A673 (cell line): ENCODE data around the gene CTSO. TPM values are rescaled to one million over a fixed set of nuclear protein-coding genes. Genes with fewer than 3 reads are reported as not detected.

Experiments
- BruUV-seq: library from RNA; stranded (reverse); fragments of 400-500 nt; replicated peaks from 2 replicates; lab custom pipeline; 2021; lab: Mats Ljungman, UMichigan
- CTCF ChIA-PET: fragments of 300-600 bp; sonication (Branson Sonifier 250); formaldehyde crosslinking; loops from one replicate; lab custom pipeline; 2022; ENCODE audit warnings: antibody characterized with exemption; lab: Charles Lee
- POLR2A ChIA-PET: fragments of 300-600 bp; sonication (Branson Sonifier 250); formaldehyde crosslinking; loops from one replicate; lab custom pipeline; 2022; ENCODE audit warnings: antibody characterized with exemption; ENCODE audit not compliant: low non-redundant PET; lab: Charles Lee
- DNase-seq: peaks from one replicate; pipeline ENCODE4 v3.0.0-alpha.2; 2015; ENCODE audit warnings: low spot score
- H3K27ac ChIP-seq: fragments of 200-600 bp; sonication (generic); 2 replicates; pipeline ENCODE4 v1.5.1; 2016; ENCODE audit warnings: mixed run types, low read depth, mild to moderate bottlenecking, mixed read lengths, antibody characterized with exemption, low read length; ENCODE audit not compliant: poor library complexity, severe bottlenecking
- H3K27me3 ChIP-seq: fragments of 200-600 bp; sonication (generic); replicated peaks from 2 replicates; pipeline ENCODE4 v1.6.1; 2017; ENCODE audit warnings: mixed run types, low read depth, mild to moderate bottlenecking, mixed read lengths, antibody characterized with exemption, low read length; ENCODE audit not compliant: insufficient read depth, poor library complexity
- H3K36me3 ChIP-seq: fragments of 200-600 bp; sonication (generic); 2 replicates; pipeline ENCODE4 v1.6.1; 2016; ENCODE audit warnings: mixed run types, mild to moderate bottlenecking, mixed read lengths, antibody characterized with exemption, low read length; ENCODE audit not compliant: insufficient read depth, poor library complexity, severe bottlenecking
- H3K4me1 ChIP-seq: fragments of 200-600 bp; sonication (generic); 2 replicates; pipeline ENCODE4 v1.6.1; 2017; ENCODE audit warnings: mixed run types, mild to moderate bottlenecking, mixed read lengths, antibody characterized with exemption, low read length; ENCODE audit not compliant: insufficient read depth, poor library complexity, severe bottlenecking
- H3K4me3 ChIP-seq: fragments of 200-600 bp; sonication (generic); 2 replicates; pipeline ENCODE4 v1.5.1; 2016; ENCODE audit warnings: low read depth, mixed run types, mild to moderate bottlenecking, mixed read lengths, low read length; ENCODE audit not compliant: poor library complexity, severe bottlenecking
- H3K9me3 ChIP-seq: fragments of 200-600 bp; sonication (generic); 2 replicates; pipeline ENCODE4 v1.6.1; 2016; ENCODE audit warnings: mixed run types, low read depth, mild to moderate bottlenecking, mixed read lengths, antibody characterized with exemption, low read length; ENCODE audit not compliant: poor library complexity, severe bottlenecking
- EZH2 ChIP-seq: fragments of 200-600 bp; sonication (generic); IDR thresholded peaks from 2 replicates; pipeline ENCODE4 v1.6.1; 2017; ENCODE audit warnings: borderline replicate concordance, low read depth, mild to moderate bottlenecking, mixed read lengths, antibody characterized with exemption, low read length; ENCODE audit not compliant: poor library complexity, severe bottlenecking
- intact Hi-C: fragments of 100-400 bp; cut with micrococcal nuclease; formaldehyde crosslinking; loops from one replicate; pipeline ENCODE4 v1.10.0; 2022; ENCODE audit not compliant: unreplicated experiment
- total RNA-seq: library from RNA; stranded (reverse); gene quantifications from 2 replicates; pipeline ENCODE4 v1.2.3, GENCODE V29; 2021
- TF ChIP-seq, protein P1 (sequence below): fragments of 300-800, 200-600 bp; sonication (generic); conservative IDR thresholded peaks from 2 replicates; pipeline ENCODE4 v1.5.1; 2017; ENCODE audit warnings: low read depth, mild to moderate bottlenecking, antibody characterized with exemption, low read length, moderate library complexity, mixed read lengths

The CTSO gene
- total RNA-seq, 1 experiment from 2014 or later = 1.4 TPM

GRCh38 chr4:155929833-155930232 lies 23.8 kb downstream of the CTSO start:
- no peaks in the 10 kb centered on the region for H3K4me1 ChIP-seq
- no peak for DNase-seq
- BruUV-seq = no TSS peak
- no peaks in the 10 kb centered on the region for H3K36me3 ChIP-seq
- intact Hi-C loops = no loop called here
- no peak for TF ChIP-seq EZH2
- TF ChIP-seq, protein P1, sequence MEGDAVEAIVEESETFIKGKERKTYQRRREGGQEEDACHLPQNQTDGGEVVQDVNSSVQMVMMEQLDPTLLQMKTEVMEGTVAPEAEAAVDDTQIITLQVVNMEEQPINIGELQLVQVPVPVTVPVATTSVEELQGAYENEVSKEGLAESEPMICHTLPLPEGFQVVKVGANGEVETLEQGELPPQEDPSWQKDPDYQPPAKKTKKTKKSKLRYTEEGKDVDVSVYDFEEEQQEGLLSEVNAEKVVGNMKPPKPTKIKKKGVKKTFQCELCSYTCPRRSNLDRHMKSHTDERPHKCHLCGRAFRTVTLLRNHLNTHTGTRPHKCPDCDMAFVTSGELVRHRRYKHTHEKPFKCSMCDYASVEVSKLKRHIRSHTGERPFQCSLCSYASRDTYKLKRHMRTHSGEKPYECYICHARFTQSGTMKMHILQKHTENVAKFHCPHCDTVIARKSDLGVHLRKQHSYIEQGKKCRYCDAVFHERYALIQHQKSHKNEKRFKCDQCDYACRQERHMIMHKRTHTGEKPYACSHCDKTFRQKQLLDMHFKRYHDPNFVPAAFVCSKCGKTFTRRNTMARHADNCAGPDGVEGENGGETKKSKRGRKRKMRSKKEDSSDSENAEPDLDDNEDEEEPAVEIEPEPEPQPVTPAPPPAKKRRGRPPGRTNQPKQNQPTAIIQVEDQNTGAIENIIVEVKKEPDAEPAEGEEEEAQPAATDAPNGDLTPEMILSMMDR = no peak
- H3K27me3 ChIP-seq = no peaks in the 10 kb centered on the region
- H3K27ac ChIP-seq = no peak overlapping the region
- H3K4me3 ChIP-seq = no peak overlapping the region
- CTCF ChIA-PET = no interaction called here
- no peaks in the 10 kb centered on the region for H3K9me3 ChIP-seq
- POLR2A ChIA-PET = no interaction called here

DNA sequence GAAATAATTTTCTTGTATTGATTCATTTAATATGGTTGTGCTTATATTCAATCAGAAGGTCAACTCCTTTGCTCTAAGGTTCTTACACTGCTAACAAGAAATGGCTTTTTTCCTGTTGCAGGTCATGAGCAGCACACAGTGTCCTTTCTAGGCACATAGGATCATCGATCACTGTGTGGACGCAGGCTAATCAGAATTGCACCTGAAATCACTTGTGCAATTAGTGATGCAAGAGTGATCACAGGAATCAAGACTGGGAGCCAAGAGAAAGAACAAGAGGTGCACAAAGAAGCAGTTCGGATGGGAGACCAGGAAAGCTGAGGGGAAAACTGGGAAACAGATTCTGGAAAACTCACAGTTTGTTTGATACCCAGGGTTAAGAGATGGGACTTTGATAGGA lies 29.0 kb downstream of the CTSO start:
- no peak for TF ChIP-seq EZH2
- TF ChIP-seq, protein P1 = no peak
- Histone ChIP-seq H3K27me3 (no peaks in the 10 kb centered on the region), H3K4me1 (no peaks in the 10 kb centered on the region), H3K36me3 (no peaks in the 10 kb centered on the region), H3K4me3 (no peak overlapping the region), H3K27ac (no peak overlapping the region), H3K9me3 (no peaks in the 10 kb centered on the region)
- intact Hi-C loops = no loop called here
- DNase-seq = no peak
- BruUV-seq = no TSS peak
- ChIA-PET CTCF (no interaction called here), POLR2A (no interaction called here)

GRCh38 chr4:155921597-155921996 lies 32.1 kb downstream of the CTSO start:
- Histone ChIP-seq H3K4me3 (no peak overlapping the region), H3K27ac (no peak overlapping the region), H3K4me1 (no peaks in the 10 kb centered on the region), H3K9me3 (no peaks in the 10 kb centered on the region), H3K27me3 (no peaks in the 10 kb centered on the region), H3K36me3 (no peaks in the 10 kb centered on the region)
- no TSS peak for BruUV-seq
- CTCF ChIA-PET = no interaction called here
- no peak for TF ChIP-seq EZH2
- TF ChIP-seq, protein P1 = no peak
- intact Hi-C loops = no loop called here
- DNase-seq = no peak
- POLR2A ChIA-PET = no interaction called here
